HG03045 (cell line): Measurements from ENCODE around the gene ITPKC.
"Not testable (repeated sequence)": the region's sequence is repeated elsewhere in the genome, so short reads cannot be mapped to it uniquely, and the experiment has no call there.

ENCODE experiments used
- ATAC-seq: cut with Tn5 transposase; IDR thresholded peaks from one replicate; pipeline ENCODE4 v1.9.1; 2021; ENCODE audit warnings: mild to moderate bottlenecking, moderate library complexity; ENCODE audit not compliant: unreplicated experiment

The ITPKC gene

DNA sequence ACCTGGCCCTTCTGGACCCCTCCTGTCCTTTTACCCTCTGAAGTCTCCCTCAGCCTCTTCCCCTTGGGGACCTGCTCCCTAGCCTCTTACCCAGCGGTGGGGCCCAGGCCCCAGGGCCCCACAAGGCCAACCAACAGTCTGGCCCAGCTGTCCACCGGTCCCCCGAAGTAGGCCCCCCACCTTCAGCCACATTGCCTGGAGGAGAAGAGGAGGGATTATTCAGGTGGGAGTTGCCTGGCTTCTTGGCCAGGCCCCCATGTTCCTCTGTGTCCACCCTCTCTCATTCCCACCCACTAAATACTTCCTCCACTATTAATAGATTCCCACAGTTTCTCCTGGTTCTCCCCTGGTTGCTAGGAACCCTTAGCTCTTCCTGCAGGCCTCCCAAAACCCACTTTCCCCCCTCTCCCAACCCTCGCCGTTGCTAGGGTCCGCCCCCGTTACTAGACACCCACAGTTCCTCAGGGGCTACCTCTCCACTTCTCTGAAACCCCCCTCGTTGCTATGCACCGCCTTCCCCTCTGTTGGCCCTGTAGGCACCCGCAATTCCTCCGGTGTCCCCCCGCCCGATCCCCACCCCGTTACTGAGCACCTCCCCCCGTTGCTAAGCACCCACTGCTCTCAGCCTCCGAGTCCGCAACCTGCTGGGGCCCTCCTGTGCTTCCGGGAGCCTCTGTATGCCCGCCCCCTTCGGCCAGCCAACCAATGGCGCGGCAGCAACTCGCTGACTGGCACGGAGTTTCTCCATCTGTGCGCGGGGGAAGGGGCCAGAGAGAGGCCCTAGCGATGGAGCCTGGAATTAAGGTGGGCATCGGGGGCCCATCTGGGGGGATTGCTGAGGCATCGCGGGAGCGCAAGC lies 2.2 kb upstream of the ITPKC start:
- ATAC-seq, result peak; percentile 50

DNA sequence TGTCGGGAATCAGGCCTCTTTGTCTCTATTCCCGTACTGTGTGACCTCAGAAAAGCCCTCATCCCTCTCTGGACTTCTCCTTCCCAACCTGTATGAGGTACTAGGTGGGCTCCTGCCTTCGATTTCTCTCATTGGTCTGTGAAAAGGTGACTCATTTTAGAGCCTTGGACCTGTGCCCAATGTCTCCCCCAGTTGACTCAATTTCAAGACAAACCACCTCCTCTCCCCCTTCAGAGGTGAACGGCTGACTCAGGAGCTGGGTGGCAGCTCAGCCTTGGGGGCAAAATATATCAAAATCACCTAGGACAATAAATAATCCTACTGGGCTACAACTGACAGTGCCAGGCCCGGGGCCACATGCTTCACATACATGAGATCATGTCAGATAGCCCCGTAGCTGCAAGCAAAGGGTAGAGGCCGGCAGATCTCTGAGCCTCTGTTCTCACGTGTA lies 856 bp upstream of the ITPKC start:
- no peak for ATAC-seq

DNA sequence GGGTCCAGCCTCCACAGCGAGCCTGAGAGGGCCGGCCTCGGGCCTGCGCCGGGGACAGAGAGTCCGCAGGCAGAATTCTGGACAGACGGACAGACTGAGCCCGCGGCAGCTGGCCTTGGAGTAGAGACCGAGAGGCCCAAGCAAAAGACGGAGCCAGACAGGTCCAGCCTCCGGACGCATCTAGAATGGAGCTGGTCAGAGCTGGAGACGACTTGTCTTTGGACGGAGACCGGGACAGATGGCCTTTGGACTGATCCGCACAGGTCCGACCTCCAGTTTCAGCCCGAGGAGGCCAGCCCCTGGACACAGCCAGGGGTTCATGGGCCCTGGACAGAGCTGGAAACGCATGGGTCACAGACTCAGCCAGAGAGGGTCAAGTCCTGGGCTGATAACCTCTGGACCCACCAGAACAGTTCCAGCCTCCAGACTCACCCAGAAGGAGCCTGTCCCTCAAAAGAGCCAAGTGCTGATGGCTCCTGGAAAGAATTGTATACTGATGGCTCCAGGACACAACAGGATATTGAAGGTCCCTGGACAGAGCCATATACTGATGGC lies 490 bp downstream of the ITPKC start:
- no peak for ATAC-seq

DNA sequence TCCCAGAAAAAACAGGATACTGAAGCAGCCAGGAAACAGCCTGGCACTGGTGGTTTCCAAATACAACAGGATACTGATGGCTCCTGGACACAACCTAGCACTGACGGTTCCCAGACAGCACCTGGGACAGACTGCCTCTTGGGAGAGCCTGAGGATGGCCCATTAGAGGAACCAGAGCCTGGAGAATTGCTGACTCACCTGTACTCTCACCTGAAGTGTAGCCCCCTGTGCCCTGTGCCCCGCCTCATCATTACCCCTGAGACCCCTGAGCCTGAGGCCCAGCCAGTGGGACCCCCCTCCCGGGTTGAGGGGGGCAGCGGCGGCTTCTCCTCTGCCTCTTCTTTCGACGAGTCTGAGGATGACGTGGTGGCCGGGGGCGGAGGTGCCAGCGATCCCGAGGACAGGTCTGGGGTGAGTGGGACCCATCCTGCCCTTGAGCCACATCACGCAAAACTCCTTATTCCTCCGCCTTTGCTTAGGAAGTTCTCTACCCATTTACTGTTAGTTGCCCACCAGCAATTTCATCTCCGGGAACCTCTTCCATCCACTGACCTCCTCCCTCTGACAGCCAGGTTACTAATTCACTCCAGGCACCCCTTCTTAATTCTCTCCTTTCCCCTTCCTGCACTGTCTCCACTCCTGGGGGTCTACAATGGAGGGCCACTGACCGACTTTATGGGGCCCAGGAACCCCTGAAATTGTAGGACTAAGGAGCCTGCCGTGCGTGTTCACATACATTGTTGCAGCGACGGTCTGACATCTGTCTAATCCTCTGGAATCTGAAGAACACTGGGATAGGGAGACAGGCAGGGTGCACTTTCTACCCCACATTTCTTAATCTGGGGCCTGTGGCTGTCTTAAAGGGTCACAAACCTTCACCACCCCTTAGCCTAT lies 1.2 kb downstream of the ITPKC start:
- no peak for ATAC-seq

DNA sequence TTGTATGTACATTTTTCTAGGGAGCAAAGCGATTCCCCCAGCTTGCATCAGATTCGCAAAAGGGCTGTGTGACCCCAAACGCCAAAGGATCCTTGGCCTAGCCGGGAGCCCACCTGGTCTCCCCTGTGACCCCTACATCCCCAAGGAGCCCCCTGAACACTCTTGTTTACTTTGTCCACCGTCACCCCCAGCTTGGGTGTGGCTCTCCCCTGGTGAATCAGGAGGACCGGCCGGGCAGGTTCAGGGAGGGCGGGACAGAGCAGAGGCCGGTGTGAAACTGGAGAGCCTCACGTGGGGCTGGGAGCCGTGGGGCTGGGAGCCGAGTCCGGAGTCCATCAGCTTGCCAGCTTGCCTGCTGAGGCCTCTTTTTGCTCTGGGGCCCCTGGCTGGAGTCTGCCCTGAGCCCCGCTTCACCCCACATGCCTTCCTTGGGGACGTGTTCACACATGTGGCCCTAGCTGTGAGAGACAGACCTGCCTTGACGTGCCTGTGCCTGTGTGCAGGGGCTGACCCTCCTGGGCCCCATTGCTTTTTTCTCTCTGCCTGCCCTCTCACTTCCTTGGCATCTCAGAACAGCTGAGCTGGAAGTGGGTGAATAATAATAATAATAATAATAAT lies 2.0 kb downstream of the ITPKC start:
- ATAC-seq, result no peak

DNA sequence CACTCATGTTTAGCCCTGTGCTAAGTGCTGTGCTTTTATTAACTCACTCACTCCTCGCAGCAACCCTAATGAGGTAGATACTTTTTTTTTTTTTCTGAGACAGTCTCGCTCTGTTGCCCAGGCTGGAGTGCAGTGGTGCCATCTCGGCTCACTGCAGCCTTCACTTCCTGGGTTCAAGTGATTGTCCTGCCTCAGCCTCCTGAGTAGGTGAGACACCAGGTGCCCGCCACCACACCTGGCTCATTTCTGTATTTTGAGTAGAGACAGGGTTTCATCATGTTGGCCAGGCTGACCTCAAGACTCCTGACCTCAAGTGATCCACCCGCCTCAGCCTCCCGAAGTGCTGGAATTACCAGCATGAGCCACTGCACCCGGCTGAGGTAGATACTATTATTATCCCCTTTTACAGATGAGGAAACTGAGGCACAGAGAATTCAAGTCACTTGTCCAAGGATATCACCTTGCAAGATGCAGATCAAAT lies 2.5 kb downstream of the ITPKC start:
- ATAC-seq, result no peak

DNA sequence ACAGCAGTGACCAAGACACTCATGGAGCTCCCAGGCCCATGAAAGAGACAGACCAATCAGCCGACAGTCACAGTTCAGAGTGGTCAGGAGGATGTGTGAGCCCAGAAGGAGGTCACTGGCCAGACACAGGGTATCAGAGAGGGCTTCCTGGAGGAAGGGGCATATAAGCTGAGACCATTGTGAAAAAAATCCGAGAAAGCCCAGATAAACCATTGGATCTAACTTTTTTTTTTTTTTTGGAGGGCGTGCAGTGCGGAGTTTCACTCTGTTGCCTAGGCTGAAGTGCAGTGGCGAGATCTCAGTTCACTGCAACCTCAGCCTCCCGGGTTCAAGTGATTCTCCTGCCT lies 4.2 kb downstream of the ITPKC start:
- ATAC-seq, result no peak

DNA sequence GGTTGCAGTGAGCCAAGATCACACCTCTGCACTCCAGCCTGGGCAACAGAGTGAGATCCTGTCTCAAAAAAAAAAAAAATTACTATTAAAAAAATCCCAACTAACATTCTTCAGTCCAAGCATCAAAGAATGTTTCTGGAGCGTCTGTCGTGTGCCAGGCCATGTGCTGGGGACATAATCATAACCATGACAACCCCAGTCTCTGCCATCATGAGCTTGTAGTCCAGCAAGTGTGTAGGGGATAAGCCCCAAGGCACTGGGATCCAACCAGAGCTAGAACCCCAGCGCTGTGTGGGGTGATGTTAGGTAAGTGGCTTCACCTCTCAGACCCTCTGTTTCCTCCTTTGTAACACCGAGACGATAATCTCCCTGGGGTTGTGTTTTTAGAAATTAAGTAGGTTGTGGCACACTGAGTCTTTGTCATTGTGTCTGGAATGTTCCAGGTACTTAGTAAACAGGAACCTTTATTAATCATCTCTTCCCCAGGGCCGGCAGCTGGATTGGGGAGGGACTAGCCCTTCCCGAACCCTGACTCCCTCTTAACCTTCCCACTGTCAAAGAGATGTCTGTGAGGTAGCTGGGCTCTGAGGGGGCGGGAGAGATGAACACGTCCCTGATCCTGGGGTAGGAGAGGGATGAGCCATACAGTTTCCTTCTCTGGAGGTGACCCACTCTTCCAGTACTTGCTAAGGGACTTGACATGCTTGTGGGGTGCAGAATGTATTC lies 5.2 kb downstream of the ITPKC start:
- no peak for ATAC-seq

DNA sequence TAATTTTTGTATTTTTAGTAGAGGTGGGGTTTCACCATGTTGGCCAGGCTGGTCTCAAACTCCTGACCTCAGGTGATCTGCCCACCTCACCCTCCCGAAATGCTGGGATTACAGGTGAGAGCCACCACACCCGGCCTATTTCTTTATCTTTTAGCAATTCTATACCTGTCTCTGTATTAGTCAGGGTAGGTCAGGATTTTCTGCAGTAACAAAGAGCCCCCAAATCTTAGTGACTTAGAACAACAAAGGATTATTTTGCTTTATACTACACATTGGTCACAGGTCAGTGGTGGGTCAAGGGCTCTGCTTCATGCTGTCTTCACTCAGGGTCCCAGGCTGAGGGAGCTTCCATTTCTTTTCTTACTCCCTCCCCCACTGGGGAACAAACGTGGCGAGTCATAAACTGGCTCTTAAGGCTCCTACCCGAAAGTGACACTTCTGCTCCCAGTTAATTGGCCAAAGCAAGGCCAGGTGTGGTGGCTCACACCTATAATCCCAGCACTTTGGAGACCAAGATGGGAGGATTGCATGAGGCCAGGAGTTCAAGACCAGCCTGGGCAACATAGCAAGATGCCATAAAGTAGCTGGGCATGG lies 6.8 kb downstream of the ITPKC start:
- no peak for ATAC-seq

DNA sequence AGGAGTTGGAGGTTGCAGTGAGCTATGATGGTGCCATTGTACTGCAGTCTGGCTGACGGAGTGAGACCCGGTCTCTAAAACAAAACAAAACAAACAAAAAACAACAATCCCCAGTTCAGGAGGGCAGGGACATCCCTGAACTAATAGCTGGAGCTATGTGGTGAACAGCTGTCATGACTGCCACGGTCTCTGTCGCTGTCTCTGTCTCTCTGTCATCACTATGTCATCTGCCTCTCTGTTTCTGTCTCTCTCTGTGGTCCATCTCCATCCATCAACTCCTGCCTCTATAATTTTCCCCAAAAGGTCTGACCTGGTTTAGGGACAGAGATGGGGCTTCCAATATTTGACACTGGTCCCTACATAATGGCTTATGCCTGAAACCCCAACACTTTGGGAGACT lies 7.4 kb downstream of the ITPKC start:
- ATAC-seq, result no peak

DNA sequence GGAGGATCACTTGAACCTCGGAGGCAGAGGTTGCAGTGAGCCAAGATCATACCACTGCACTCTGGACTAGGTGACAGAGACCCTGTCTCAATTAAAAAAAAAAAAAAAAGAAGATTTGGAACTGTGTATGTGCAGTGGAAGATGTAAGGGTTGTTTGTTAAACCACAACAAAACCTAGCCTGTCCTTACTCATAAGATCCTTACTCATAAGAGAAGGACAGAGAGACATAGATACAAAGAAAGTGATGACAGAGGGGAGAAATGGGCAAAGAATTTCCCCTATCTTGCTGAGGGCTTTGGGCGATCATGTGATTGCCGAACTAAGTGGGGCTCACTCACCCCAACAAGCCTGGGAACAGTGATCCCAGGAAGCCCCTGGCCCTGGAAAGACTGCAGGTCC lies 7.9 kb downstream of the ITPKC start:
- no peak for ATAC-seq

DNA sequence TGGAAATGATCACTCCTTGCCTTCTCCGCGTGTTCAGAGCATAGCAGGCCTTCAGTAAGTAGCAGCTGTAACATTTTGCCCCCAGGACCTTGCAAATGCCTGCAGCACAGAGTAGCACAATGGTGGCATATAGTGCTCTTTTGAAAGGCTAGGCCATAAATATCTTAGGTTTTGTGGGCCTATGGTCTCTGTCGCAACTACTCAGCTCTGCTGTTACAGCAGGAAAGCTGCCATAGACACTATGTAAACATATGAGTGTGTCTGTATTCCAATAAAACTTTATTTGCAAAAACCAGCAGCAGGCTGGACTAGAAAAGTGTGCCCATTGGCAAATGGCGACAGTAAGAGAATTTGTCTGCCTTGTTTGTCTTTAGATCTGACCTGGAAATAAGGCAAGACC lies 9.4 kb downstream of the ITPKC start:
- ATAC-seq, result no peak

DNA sequence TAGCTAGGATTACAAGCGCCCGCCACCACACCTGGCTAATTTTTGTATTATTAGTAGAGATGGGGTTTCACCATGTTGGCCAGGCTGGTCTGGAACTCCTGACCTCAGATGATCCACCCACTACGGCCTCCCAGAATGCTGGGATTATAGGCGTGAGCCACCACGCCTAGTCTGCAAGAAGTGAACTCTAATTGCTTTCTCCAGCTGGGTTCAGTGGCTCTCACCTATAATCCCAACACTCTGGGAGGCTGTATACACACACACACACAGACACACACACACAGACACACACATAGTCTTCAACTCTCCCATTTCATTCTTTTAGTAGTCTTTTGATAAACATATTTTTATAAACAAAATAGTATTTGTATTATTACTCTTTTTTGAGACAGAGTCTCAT lies 13.2 kb downstream of the ITPKC start:
- ATAC-seq, result not testable (repeated sequence)

DNA sequence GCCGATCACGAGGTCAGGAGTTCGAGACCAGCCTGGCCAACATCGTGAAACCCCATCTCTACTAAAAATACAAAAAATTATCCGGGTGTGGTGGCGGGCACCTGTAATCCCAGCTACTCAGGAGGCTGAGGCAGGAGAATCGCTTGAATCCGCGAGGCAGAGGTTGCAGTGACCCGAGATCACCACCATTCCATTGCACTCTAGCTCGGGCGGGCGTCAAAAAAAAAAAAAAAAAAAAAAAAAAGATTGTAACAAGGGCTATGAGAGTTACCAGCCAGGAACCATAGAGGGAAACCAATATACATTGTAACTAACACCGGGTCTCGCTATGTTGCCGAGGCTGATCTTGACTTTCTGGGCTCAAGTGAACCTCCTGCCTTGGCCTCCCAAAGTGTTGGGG lies 15.4 kb downstream of the ITPKC start:
- not testable (repeated sequence) for ATAC-seq

DNA sequence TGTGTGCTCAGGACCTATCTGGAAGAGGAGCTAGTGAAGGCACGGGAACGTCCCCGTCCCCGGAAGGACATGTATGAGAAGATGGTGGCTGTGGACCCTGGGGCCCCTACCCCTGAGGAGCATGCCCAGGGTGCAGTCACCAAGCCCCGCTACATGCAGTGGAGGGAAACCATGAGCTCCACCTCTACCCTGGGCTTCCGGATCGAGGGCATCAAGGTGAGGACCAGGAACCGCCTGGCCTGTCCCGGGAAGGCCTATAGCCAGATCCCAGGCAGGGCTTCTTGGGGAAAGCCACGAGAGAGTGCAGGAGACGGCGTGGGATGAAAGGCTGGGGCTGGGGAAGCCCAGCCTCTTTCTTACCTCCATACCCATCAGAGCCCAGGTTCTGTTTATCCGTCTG lies 16.2 kb downstream of the ITPKC start:
- no peak for ATAC-seq

DNA sequence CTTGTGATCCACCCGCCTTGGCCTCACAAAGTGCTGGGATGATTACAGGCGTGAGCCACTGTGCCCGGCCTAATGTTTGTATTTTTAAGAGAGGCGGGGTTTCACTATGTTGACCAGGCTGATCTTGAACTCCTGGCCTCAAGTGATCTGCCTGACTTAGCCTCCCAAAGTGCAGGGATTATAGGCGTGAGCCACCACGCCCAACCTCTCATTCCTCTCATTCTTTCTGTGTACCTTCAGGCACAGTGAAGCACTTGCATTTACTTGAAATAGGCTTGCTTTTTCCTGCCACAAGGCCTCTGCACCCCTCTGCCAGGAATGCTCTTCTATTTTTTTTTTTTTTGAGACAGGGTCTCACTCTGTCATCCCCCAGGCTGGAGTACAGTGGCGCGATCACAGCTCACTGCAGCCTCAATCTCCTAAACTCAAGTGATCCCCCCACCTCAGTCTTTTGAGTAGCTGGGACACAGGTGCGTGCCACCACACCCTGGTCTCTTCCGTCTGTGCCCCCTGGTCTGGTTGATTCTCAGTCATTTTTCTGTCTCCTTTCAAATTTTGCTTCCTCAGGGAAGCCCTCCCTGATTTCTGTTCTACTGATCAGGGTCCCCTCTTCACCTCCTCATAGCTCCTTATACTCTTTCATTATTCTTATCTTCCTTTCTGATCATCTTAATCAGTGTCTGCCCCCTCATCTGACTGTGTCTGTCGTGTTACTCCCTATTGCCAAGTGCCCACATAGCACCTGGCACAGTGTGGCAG lies 18.3 kb downstream of the ITPKC start:
- ATAC-seq, result no peak

DNA sequence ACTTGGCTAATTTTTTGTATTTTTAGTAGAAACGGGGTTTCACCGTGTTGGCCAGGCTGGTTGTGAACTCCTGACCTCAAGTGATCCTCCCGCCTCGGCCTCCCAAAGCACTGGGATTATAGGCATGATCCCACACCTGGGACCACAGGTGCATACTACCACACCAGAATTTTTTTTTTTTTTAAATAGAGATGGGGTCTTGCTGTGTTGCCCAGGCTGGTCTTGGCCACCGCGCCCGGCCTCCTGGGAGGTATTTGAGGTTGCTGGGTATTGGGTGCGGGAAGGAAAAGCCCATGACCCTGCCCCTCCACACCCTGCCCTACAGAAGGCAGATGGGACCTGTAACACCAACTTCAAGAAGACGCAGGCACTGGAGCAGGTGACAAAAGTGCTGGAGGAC lies 19.7 kb downstream of the ITPKC start:
- no peak for ATAC-seq

DNA sequence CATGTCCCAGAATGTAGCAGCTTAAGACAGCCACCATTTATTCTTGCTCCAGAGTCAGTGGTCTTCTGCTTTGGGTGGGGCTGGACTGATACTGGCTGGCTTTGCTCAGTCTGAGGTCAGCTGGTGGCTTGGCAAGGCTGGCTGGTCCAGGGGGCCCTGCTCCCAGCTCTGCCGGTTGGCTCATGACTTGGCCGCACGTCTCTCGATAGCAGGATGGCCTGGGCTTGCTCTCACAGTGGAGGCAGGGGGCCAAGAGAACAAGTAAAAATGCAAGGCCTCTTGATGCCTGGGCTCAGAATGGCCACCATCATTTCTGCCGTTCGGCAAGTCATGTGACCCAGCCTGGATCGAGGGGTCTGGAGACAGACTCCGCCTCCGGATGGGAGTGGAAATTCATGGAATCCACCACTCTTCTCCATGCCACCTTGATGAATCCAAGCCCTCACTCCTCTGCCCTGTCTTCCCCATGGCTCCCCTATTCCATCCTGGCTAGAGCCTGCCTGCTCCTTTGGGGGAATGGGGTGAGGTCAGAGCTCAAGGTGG lies 20.3 kb downstream of the ITPKC start:
- ATAC-seq, result no peak
